Measurements from ENCODE around the gene MANBA.

DNA sequence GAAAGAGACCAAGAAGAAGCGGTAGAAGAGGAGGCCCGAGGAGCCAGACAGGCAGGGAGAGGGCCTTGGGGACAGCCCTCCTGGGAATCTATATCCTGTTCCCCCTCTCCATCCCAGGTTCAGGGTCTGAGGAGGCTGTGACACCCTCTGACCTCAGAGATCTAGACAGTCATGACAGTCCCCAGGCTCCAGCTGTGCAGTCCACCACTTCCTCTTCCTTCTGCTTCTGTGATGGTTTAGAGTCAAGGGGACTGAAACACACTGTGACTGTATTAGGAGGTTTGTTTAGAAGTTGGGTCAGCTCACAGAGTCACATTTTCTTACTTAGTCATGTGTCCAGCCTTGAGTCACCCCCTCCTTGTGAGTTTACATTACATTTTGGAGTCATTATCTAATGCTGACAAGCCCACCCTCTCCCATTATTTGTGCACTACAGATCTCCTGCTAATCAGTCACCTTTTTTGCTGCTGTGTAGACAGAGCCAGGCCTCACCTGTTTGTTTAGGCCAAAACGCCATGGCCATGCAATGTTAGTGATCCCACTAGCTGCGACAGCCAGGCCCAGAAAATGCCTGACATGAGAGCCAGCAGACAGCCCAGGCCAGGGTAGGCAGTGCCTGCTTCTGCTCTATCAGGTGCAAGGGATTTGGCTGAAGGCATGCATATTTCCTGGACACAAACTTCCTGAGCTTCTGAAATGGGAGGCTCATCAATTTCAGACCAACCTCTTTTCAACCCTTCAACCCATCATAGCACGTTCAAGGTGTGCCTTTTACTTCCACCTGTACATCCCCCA, 26.0 kb downstream of the MANBA start:
- no peak for TF ChIP-seq POLR2A (IDR thresholded peaks at IDR 0.05)
- TF ChIP-seq, protein P1, sequence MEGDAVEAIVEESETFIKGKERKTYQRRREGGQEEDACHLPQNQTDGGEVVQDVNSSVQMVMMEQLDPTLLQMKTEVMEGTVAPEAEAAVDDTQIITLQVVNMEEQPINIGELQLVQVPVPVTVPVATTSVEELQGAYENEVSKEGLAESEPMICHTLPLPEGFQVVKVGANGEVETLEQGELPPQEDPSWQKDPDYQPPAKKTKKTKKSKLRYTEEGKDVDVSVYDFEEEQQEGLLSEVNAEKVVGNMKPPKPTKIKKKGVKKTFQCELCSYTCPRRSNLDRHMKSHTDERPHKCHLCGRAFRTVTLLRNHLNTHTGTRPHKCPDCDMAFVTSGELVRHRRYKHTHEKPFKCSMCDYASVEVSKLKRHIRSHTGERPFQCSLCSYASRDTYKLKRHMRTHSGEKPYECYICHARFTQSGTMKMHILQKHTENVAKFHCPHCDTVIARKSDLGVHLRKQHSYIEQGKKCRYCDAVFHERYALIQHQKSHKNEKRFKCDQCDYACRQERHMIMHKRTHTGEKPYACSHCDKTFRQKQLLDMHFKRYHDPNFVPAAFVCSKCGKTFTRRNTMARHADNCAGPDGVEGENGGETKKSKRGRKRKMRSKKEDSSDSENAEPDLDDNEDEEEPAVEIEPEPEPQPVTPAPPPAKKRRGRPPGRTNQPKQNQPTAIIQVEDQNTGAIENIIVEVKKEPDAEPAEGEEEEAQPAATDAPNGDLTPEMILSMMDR (IDR thresholded peaks at IDR 0.05), result no peak
